Neural cell (in vitro differentiated cells): ENCODE results near the gene CTTN. TPM values are rescaled to one million over a fixed set of nuclear protein-coding genes. Genes with fewer than 3 reads are reported as not detected.

ENCODE experiments used
- H2AFZ ChIP-seq: fragments of 200-600, 300-800 bp; sonication (generic), shearing (Covaris generic); 2 replicates; pipeline ENCODE4 v1.6.0; 2014; ENCODE audit warnings: low read depth, mild to moderate bottlenecking, antibody characterized with exemption, low read length, moderate library complexity
- H3F3A ChIP-seq: fragments of 200-600 bp; shearing (Covaris generic); 2 replicates; pipeline ENCODE4 v1.6.1; 2016; ENCODE audit warnings: mild to moderate bottlenecking, moderate library complexity, mixed read lengths, antibody characterized with exemption, low read length; ENCODE audit not compliant: insufficient read depth, poor library complexity, severe bottlenecking
- H3K27ac ChIP-seq: fragments of 200-600, 300-800 bp; sonication (generic), shearing (Covaris generic); 2 replicates; pipeline ENCODE4 v1.5.1; 2014; ENCODE audit warnings: mild to moderate bottlenecking, low read length, moderate library complexity
- H3K27me3 ChIP-seq: fragments of 300-800, 200-600 bp; sonication (generic), shearing (Covaris generic); 2 replicates; pipeline ENCODE4 v1.6.0; 2014; ENCODE audit warnings: mild to moderate bottlenecking, low read depth, low read length, moderate library complexity; ENCODE audit not compliant: insufficient read depth
- H3K36me3 ChIP-seq: fragments of 300-800, 200-600 bp; sonication (generic), shearing (Covaris generic); 2 replicates; pipeline ENCODE4 v1.5.1; 2014; ENCODE audit warnings: mild to moderate bottlenecking, antibody characterized with exemption, low read length, moderate library complexity; ENCODE audit not compliant: insufficient read depth
- H3K4me2 ChIP-seq: fragments of 300-800, 200-600 bp; sonication (generic), shearing (Covaris generic); 2 replicates; pipeline ENCODE4 v1.6.0; 2014; ENCODE audit warnings: mild to moderate bottlenecking, low read length
- H3K4me3 ChIP-seq: fragments of 300-800, 200-600 bp; sonication (generic), shearing (Covaris generic); 2 replicates; pipeline ENCODE4 v1.5.1; 2014; ENCODE audit warnings: mild to moderate bottlenecking, low read length, moderate library complexity
- H3K79me2 ChIP-seq: fragments of 200-600 bp; shearing (Covaris generic); replicated peaks from 2 replicates; pipeline ENCODE4 v1.6.0; 2014; ENCODE audit warnings: mild to moderate bottlenecking, low read length, moderate library complexity; ENCODE audit not compliant: insufficient read depth
- H3K9ac ChIP-seq: fragments of 300-800, 200-600 bp; sonication (generic), shearing (Covaris generic); 2 replicates; pipeline ENCODE4 v1.6.1; 2016; ENCODE audit warnings: mild to moderate bottlenecking, low read length, mixed read lengths
- H3K9me2 ChIP-seq: fragments of 200-600 bp; shearing (Covaris generic); 2 replicates; pipeline ENCODE4 v1.6.1; 2016; ENCODE audit warnings: mild to moderate bottlenecking, low read length, mixed read lengths; ENCODE audit not compliant: insufficient read depth
- H3K9me3 ChIP-seq: fragments of 200-600, 300-800 bp; sonication (generic), shearing (Covaris generic); 2 replicates; pipeline ENCODE4 v1.6.1; 2016; ENCODE audit warnings: mild to moderate bottlenecking, mixed run types, low read length, moderate library complexity, mixed read lengths
- H4K20me1 ChIP-seq: fragments of 200-600 bp; shearing (Covaris generic); 2 replicates; pipeline ENCODE4 v1.6.1; 2016; ENCODE audit warnings: mild to moderate bottlenecking, mixed run types; ENCODE audit not compliant: insufficient read depth
- EP300 ChIP-seq: fragments of 450-650 bp; conservative IDR thresholded peaks from 2 replicates; pipeline ENCODE4 v1.6.1; 2014; ENCODE audit warnings: antibody characterized with exemption, mild to moderate bottlenecking, moderate library complexity; ENCODE audit not compliant: poor library complexity, severe bottlenecking
- EZH2 ChIP-seq: fragments of 200-600, 300-800 bp; shearing (Covaris generic), sonication (generic); IDR thresholded peaks from 2 replicates; pipeline ENCODE4 v1.6.1; 2014; ENCODE audit warnings: antibody characterized with exemption, low read length, borderline replicate concordance, mild to moderate bottlenecking; ENCODE audit not compliant: insufficient read depth, poor library complexity, severe bottlenecking
- MXI1 ChIP-seq: fragments of 450-650 bp; conservative IDR thresholded peaks from 2 replicates; pipeline ENCODE4 v1.6.1; 2014; ENCODE audit warnings: antibody characterized with exemption, mild to moderate bottlenecking; ENCODE audit not compliant: poor library complexity, severe bottlenecking
- POLR2AphosphoS5 ChIP-seq: IDR thresholded peaks from 2 replicates; pipeline ENCODE4 v1.6.1; 2012
- RAD21 ChIP-seq: fragments of 450-650 bp; conservative IDR thresholded peaks from 2 replicates; pipeline ENCODE4 v1.6.1; 2014; ENCODE audit warnings: antibody characterized with exemption, mild to moderate bottlenecking, moderate library complexity
- SMC3 ChIP-seq: fragments of 450-650 bp; conservative IDR thresholded peaks from 2 replicates; pipeline ENCODE4 v1.6.1; 2014; ENCODE audit warnings: antibody characterized with exemption, mild to moderate bottlenecking, moderate library complexity; ENCODE audit not compliant: poor library complexity
- TAF1 ChIP-seq: IDR thresholded peaks from 2 replicates; pipeline ENCODE4 v1.6.1; 2012; ENCODE audit warnings: low read depth
- polyA plus RNA-seq: library from polyadenylated mRNA; depleted of rRNA; stranded (reverse); fragments of >200 nt; gene quantifications from 2 replicates; pipeline ENCODE4 v1.2.3, GENCODE V29; 2014
- TF ChIP-seq, protein P1 (sequence below): fragments of 450-650 bp; IDR thresholded peaks from 2 replicates; pipeline ENCODE4 v1.5.1; 2014; ENCODE audit warnings: antibody characterized with exemption, mild to moderate bottlenecking, moderate library complexity; ENCODE audit not compliant: poor library complexity, severe bottlenecking
- TF ChIP-seq, protein P2 (sequence below): IDR thresholded peaks from 2 replicates; pipeline ENCODE4 v1.6.1; 2012; ENCODE audit warnings: borderline replicate concordance

Gene CTTN
- polyA plus RNA-seq, 1 donor from 2014 or later: 220 TPM

DNA sequence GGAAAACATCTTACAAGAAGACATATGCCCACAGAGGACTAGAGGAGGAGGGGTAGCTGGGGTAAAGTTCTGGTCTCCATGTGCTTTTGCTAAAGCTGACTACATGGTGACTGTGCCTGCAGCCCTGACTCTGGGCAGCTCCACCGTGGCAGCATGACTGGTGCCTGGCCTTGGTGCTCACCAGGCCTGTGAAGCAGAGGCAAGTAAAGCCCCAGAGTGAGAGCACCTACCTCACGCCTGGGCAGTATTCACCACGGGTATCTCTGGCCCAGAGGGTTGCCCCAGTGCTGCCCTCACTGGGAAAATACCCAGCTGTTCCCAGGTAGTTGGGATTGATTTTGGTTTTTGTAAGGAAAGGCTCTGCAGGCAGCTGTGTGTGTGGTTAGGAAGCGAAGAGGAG, 78.3 kb downstream of the CTTN start:
- peak overlapping the region; percentile 49 for H3K9ac ChIP-seq
- no peaks in the 10 kb centered on the region for H3K27me3 ChIP-seq
- H3K36me3 ChIP-seq: no peaks in the 10 kb centered on the region
- TF ChIP-seq EP300: no peak
- no peak for TF ChIP-seq EZH2
- TF ChIP-seq RAD21: no peak
- TF ChIP-seq MXI1: no peak
- TF ChIP-seq, protein P1, sequence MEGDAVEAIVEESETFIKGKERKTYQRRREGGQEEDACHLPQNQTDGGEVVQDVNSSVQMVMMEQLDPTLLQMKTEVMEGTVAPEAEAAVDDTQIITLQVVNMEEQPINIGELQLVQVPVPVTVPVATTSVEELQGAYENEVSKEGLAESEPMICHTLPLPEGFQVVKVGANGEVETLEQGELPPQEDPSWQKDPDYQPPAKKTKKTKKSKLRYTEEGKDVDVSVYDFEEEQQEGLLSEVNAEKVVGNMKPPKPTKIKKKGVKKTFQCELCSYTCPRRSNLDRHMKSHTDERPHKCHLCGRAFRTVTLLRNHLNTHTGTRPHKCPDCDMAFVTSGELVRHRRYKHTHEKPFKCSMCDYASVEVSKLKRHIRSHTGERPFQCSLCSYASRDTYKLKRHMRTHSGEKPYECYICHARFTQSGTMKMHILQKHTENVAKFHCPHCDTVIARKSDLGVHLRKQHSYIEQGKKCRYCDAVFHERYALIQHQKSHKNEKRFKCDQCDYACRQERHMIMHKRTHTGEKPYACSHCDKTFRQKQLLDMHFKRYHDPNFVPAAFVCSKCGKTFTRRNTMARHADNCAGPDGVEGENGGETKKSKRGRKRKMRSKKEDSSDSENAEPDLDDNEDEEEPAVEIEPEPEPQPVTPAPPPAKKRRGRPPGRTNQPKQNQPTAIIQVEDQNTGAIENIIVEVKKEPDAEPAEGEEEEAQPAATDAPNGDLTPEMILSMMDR: no peak
- TF ChIP-seq TAF1: no peak
- TF ChIP-seq SMC3: no peak
- no peak for TF ChIP-seq POLR2AphosphoS5
- TF ChIP-seq, protein P2, sequence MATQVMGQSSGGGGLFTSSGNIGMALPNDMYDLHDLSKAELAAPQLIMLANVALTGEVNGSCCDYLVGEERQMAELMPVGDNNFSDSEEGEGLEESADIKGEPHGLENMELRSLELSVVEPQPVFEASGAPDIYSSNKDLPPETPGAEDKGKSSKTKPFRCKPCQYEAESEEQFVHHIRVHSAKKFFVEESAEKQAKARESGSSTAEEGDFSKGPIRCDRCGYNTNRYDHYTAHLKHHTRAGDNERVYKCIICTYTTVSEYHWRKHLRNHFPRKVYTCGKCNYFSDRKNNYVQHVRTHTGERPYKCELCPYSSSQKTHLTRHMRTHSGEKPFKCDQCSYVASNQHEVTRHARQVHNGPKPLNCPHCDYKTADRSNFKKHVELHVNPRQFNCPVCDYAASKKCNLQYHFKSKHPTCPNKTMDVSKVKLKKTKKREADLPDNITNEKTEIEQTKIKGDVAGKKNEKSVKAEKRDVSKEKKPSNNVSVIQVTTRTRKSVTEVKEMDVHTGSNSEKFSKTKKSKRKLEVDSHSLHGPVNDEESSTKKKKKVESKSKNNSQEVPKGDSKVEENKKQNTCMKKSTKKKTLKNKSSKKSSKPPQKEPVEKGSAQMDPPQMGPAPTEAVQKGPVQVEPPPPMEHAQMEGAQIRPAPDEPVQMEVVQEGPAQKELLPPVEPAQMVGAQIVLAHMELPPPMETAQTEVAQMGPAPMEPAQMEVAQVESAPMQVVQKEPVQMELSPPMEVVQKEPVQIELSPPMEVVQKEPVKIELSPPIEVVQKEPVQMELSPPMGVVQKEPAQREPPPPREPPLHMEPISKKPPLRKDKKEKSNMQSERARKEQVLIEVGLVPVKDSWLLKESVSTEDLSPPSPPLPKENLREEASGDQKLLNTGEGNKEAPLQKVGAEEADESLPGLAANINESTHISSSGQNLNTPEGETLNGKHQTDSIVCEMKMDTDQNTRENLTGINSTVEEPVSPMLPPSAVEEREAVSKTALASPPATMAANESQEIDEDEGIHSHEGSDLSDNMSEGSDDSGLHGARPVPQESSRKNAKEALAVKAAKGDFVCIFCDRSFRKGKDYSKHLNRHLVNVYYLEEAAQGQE: no peak
- H3F3A ChIP-seq: no peaks in the 10 kb centered on the region
- H3K4me2 ChIP-seq: no peak overlapping the region
- no peaks in the 10 kb centered on the region for H3K9me2 ChIP-seq
- H2AFZ ChIP-seq: no peak overlapping the region
- no peaks in the 10 kb centered on the region for H3K79me2 ChIP-seq
- H3K27ac ChIP-seq: peak overlapping the region; percentile 68
- no peaks in the 10 kb centered on the region for H3K9me3 ChIP-seq
- H3K4me3 ChIP-seq: peak overlapping the region; percentile 49
- no peaks in the 10 kb centered on the region for H4K20me1 ChIP-seq

DNA sequence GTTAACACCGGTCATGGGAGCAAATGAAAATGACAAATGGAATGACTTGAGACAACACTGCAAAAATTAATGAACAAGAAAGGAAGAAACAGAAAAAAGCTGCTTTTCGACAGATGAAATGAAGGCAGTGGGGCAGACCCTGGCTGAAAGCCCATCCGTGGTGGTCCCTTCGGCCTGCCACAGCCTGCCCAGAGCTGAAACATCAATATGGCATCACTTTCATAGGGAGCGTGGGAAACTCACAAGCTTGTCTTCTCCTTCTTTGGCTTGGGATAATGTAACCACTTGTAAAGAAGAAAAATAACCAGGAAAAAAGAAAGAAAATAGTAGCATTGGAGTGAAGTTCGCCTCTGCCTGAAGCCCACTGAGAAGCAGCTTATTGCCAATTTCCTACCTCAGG, 78.8 kb downstream of the CTTN start:
- Histone ChIP-seq H3K9me3 (no peaks in the 10 kb centered on the region), H3K4me3 (peak overlapping the region; percentile 49), H3K36me3 (no peaks in the 10 kb centered on the region), H3K79me2 (no peaks in the 10 kb centered on the region), H4K20me1 (no peaks in the 10 kb centered on the region), H2AFZ (no peak overlapping the region), H3F3A (no peaks in the 10 kb centered on the region), H3K27me3 (no peaks in the 10 kb centered on the region), H3K9me2 (no peaks in the 10 kb centered on the region), H3K27ac (peak overlapping the region; percentile 68), H3K4me2 (peak overlapping the region; percentile 72), H3K9ac (peak overlapping the region; percentile 49)
- TF ChIP-seq MXI1: no peak
- TF ChIP-seq, protein P2: no peak
- no peak for TF ChIP-seq EZH2
- no peak for TF ChIP-seq RAD21
- TF ChIP-seq EP300: no peak
- TF ChIP-seq POLR2AphosphoS5: no peak
- no peak for TF ChIP-seq TAF1
- TF ChIP-seq SMC3: no peak
- TF ChIP-seq, protein P1: no peak
